B cell (primary cell): ENCODE data around the gene TMEM221. TPM values are rescaled to one million over a fixed set of nuclear protein-coding genes. Genes with fewer than 3 reads are reported as not detected.

Experiments used
- ATAC-seq: fragments of 200-7000 bp; cut with Tn5 transposase; one replicate; pipeline ENCODE4 v1.10.0; 2021; ENCODE audit warnings: low read depth, mild to moderate bottlenecking, moderate number of reproducible peaks, moderate library complexity
- CTCF ChIA-PET: fragments of 350-600 bp; sonication (Branson Sonifier 250); formaldehyde crosslinking; loops from one replicate; lab custom pipeline; 2021; ENCODE audit warnings: antibody characterized with exemption, inconsistent platforms; lab: Charles Lee
- POLR2A ChIA-PET: fragments of 350-600 bp; sonication (Branson Sonifier 250); formaldehyde crosslinking; loops from one replicate; lab custom pipeline; 2021; ENCODE audit warnings: antibody characterized with exemption; lab: Charles Lee
- DNase-seq: peaks from one replicate; pipeline ENCODE4 v3.0.0; 2013
- H2AFZ ChIP-seq: 2 replicates; pipeline ENCODE4 v1.6.1; 2012; ENCODE audit warnings: mild to moderate bottlenecking, low read depth, low read length; ENCODE audit not compliant: insufficient read depth, poor library complexity, severe bottlenecking
- H3K27ac ChIP-seq, 2 donors: 1 replicate in 1 of 2; 2 replicates in 1 of 2; pipeline ENCODE4 v1.5.1; 2012 to 2013; ENCODE audit warnings: low read length in 2 of 2, mild to moderate bottlenecking in 2 of 2, moderate library complexity in 1 of 2
- H3K27me3 ChIP-seq, 4 experiments: fragments of 200-600 bp in 1 of 4; sonication (generic) in 1 of 4; replicated peaks in 1 of 4; 1 replicate in 2 of 4; 2 replicates in 2 of 4; pipeline versions ENCODE4 v1.6.1 to v1.7.0; 2013 to 2016; ENCODE audit warnings: low read length in 3 of 4, mild to moderate bottlenecking in 2 of 4, mixed read lengths in 1 of 4, moderate library complexity in 1 of 4; ENCODE audit not compliant: insufficient read depth in 4 of 4, control insufficient read depth in 3 of 4; ENCODE audit errors: control extremely low read depth in 1 of 4
- H3K36me3 ChIP-seq, 2 experiments: replicated peaks in 1 of 2; 1 replicate in 1 of 2; 2 replicates in 1 of 2; pipeline versions ENCODE4 v1.6.1 to v1.7.1; 2013; ENCODE audit warnings: low read length in 1 of 2; ENCODE audit not compliant: insufficient read depth in 2 of 2, control insufficient read depth in 1 of 2; ENCODE audit errors: control extremely low read depth in 1 of 2, extremely low read depth in 1 of 2
- H3K4me1 ChIP-seq, 2 donors: fragments of 200-600 bp in 1 of 2; sonication (generic) in 1 of 2; 1 replicate in 1 of 2; 2 replicates in 1 of 2; pipeline versions ENCODE4 v1.5.1 to v1.6.1; 2013 to 2017; ENCODE audit warnings: low read length in 2 of 2; ENCODE audit not compliant: control insufficient read depth in 2 of 2, insufficient read depth in 2 of 2
- H3K4me2 ChIP-seq: replicated peaks from 2 replicates; pipeline ENCODE3; 2012; ENCODE audit warnings: mild to moderate bottlenecking, low read depth, low read length; ENCODE audit not compliant: poor library complexity, severe bottlenecking
- H3K4me3 ChIP-seq, 5 experiments: fragments of 200-600 bp in 1 of 5; sonication (generic) in 1 of 5; 1 replicate in 3 of 5; 2 replicates in 2 of 5; pipeline versions ENCODE4 v1.5.1 to v1.7.0; 2011 to 2016; ENCODE audit warnings: low read length in 4 of 5, mild to moderate bottlenecking in 4 of 5, low read depth in 2 of 5, control low read depth in 1 of 5, moderate library complexity in 1 of 5; ENCODE audit not compliant: insufficient read depth in 1 of 5; ENCODE audit errors: control extremely low read depth in 1 of 5, extremely low read depth in 1 of 5
- H3K79me2 ChIP-seq: fragments of 200-600 bp; sonication (generic); one replicate; pipeline ENCODE4 v1.6.0; 2016; ENCODE audit warnings: low read length; ENCODE audit not compliant: control insufficient read depth, insufficient read depth
- H3K9ac ChIP-seq: fragments of 200-600 bp; sonication (generic); 2 replicates; pipeline ENCODE4 v1.6.1; 2017; ENCODE audit warnings: mild to moderate bottlenecking, low read length, moderate library complexity
- H3K9me3 ChIP-seq, 3 donors: one replicate each; pipeline versions ENCODE4 v1.6.1 to v1.7.1; 2013; ENCODE audit warnings: low read length in 2 of 3; ENCODE audit not compliant: control insufficient read depth in 2 of 3, insufficient read depth in 1 of 3; ENCODE audit errors: control extremely low read depth in 1 of 3
- H4K20me1 ChIP-seq: 2 replicates; pipeline ENCODE4 v1.6.0; 2012; ENCODE audit warnings: mild to moderate bottlenecking, low read length; ENCODE audit not compliant: insufficient read depth, control insufficient read depth, poor library complexity, severe bottlenecking
- H3K27ac Mint-ChIP-seq: one replicate; pipeline ENCODE4 v1.8.0; 2021; ENCODE audit warnings: mixed read lengths
- H3K27me3 Mint-ChIP-seq: one replicate; pipeline ENCODE4 v1.8.0; 2021; ENCODE audit warnings: mixed read lengths
- H3K4me1 Mint-ChIP-seq: one replicate; pipeline ENCODE4 v1.8.0; 2021; ENCODE audit warnings: mixed read lengths
- H3K4me3 Mint-ChIP-seq: one replicate; pipeline ENCODE4 v1.8.0; 2021; ENCODE audit warnings: mixed read lengths
- H3K9me3 Mint-ChIP-seq: one replicate; pipeline ENCODE4 v1.8.0; 2022; ENCODE audit warnings: mixed read lengths; ENCODE audit not compliant: insufficient read depth
- CTCF ChIP-seq: fragments of 200-600 bp; IDR thresholded peaks from one replicate; pipeline ENCODE4 v1.8.0; 2022; ENCODE audit warnings: antibody characterized with exemption, mild to moderate bottlenecking
- EZH2 ChIP-seq: IDR thresholded peaks from 2 replicates; pipeline ENCODE4 v1.6.1; 2012; ENCODE audit warnings: borderline replicate concordance, low read depth, mild to moderate bottlenecking, moderate library complexity, low read length; ENCODE audit not compliant: insufficient read depth, poor library complexity, severe bottlenecking
- WGBS: methylation state at CpG from one replicate; pipeline ENCODE4 v1.1.5; 2013; ENCODE audit warnings: missing lambda C conversion rate; ENCODE audit not compliant: insufficient coverage; 5-methylcytosine and 5-hydroxymethylcytosine counted together
- intact Hi-C: fragments of 100-400 bp; cut with micrococcal nuclease; formaldehyde crosslinking; loops from one replicate; pipeline ENCODE4 v1.10.0; 2022
- polyA plus RNA-seq: library from polyadenylated mRNA; depleted of rRNA; stranded (reverse); fragments of >200 nt; gene quantifications from 2 replicates; pipeline ENCODE4 v1.2.3, GENCODE V29; 2012
- total RNA-seq, 2 donors: library from RNA; stranded (reverse); fragments of 120-200 nt in 1 of 2; gene quantifications; 1 replicate in 1 of 2; 2 replicates in 1 of 2; pipeline versions ENCODE4 v1.2.3 to v1.2.4, GENCODE V29; 2013 to 2022

The TMEM221 gene
- total and polyA plus RNA-seq, 2 donors (not counting 1 experiment from before 2014, with no cell fraction given): not detected

DNA sequence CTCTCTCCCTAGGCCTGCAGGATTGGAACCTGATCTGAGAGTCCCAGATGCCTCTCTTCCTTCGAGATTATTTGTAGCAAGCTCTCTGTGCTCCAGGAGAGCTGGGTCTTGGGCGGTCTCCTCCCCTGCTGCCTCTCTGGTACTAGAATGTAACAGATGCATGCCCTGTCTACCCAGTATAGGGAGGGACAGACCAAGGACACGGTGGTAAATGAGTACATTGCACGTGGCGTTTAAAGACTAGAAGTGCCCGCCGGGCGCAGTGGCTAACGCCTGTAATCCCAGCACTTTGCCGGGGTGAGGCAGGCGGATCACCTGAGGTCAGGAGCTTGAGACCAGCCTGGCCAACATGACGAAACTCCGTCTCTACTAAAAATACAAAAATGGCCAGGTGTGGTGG is 33.5 kb upstream of the TMEM221 start:
- POLR2A ChIA-PET: no interaction called here
- Mint-ChIP-seq H3K27me3 (no peaks in the 10 kb centered on the region), H3K4me3 (no peak overlapping the region), H3K4me1 (no peaks in the 10 kb centered on the region), H3K9me3 (no peaks in the 10 kb centered on the region), H3K27ac (no peak overlapping the region)
- Histone ChIP-seq H2AFZ (no peak overlapping the region), H4K20me1 (no peaks in the 10 kb centered on the region), H3K27me3 (no peaks in the 10 kb centered on the region), H3K9me3 (no peaks in the 10 kb centered on the region), H3K4me1 (no peaks in the 10 kb centered on the region), H3K4me3 (no peak overlapping the region), H3K36me3 (no peaks in the 10 kb centered on the region), H3K4me2 (no peak overlapping the region), H3K9ac (no peak overlapping the region), H3K27ac (no peak overlapping the region), H3K79me2 (no peaks in the 10 kb centered on the region)
- intact Hi-C loops: no loop called here
- ATAC-seq (no peak), DNase-seq (no peak)
- CTCF ChIA-PET: no interaction called here
- TF ChIP-seq EZH2 (no peak), CTCF (no peak)
- WGBS: 93% methylated on average over 13 of the region's 13 CpGs

DNA sequence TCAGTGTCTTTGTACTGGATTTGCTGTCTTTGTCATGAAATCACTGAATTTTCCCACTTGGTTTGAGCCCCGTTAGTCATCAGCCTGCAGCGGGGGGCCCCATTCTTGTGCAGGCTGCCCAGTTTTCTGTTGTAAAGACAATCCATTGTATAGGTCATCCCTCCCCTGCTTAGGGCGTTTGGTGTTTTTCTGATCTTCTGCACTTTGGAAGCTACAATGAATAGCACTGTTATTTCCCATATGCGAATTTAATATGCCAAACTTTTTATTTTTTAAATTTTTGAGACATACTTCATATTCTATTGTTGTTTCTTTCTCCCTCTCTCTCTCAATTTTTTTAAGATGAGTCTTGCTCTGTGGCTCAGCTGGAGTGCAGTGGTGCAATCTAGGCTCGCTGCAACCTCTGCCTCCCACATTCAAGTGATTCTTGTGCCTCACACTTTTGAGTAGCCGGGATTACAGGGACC is 30.9 kb upstream of the TMEM221 start:
- Histone ChIP-seq H3K27ac (no peak overlapping the region), H3K4me1 (no peaks in the 10 kb centered on the region), H3K27me3 (no peaks in the 10 kb centered on the region), H2AFZ (no peak overlapping the region), H3K4me3 (no peak overlapping the region), H3K9ac (no peak overlapping the region), H4K20me1 (no peaks in the 10 kb centered on the region), H3K79me2 (no peaks in the 10 kb centered on the region), H3K36me3 (no peaks in the 10 kb centered on the region), H3K4me2 (no peak overlapping the region), H3K9me3 (no peaks in the 10 kb centered on the region)
- Mint-ChIP-seq H3K9me3 (no peaks in the 10 kb centered on the region), H3K4me1 (no peaks in the 10 kb centered on the region), H3K27me3 (no peaks in the 10 kb centered on the region), H3K4me3 (no peak overlapping the region), H3K27ac (no peak overlapping the region)
- no peak for TF ChIP-seq CTCF
- no peak for TF ChIP-seq EZH2
- CTCF ChIA-PET: interaction anchor here (0.6 kb wide), 1 partner anchor 17 kb away, joined by 3 read pairs; no protein-coding TSS in a partner anchor
- DNase-seq (no peak), ATAC-seq (no peak)
- intact Hi-C loops: no loop called here
- POLR2A ChIA-PET: interaction anchor here (0.5 to 0.6 kb wide), 2 partner anchors 10 to 182 kb away, joined by 3 read pairs; no protein-coding TSS in a partner anchor
- WGBS: 93% methylated on average over 4 of the region's 6 CpGs
